CD4-positive, alpha-beta T cell (primary cell): ENCODE data around the gene TM9SF3. TPM values are rescaled to one million over a fixed set of nuclear protein-coding genes. Genes with fewer than 3 reads are reported as not detected.

Experiments
- ATAC-seq: fragments of 200-7000 bp; cut with Tn5 transposase; one replicate; pipeline ENCODE4 v1.10.0; 2022; ENCODE audit warnings: mild to moderate bottlenecking; ENCODE audit not compliant: poor library complexity
- CTCF ChIA-PET: fragments of 350-600 bp; sonication (Branson Sonifier 250); formaldehyde crosslinking; loops from one replicate; lab custom pipeline; 2021; ENCODE audit warnings: antibody characterized with exemption, inconsistent platforms; lab: Charles Lee
- POLR2A ChIA-PET: fragments of 350-600 bp; sonication (Branson Sonifier 250); formaldehyde crosslinking; loops from one replicate; lab custom pipeline; 2021; ENCODE audit warnings: antibody characterized with exemption, inconsistent platforms; lab: Charles Lee
- DNase-seq, 14 experiments: peaks; one replicate each; pipeline ENCODE4 v3.0.0-alpha.2; 2013 to 2020; ENCODE audit warnings: mixed read lengths in 2 of 14
- H3K27ac ChIP-seq, 2 donors: one replicate each; pipeline versions ENCODE4 v1.5.1 to v1.7.0; 2013; ENCODE audit warnings: low read length in 2 of 2, low read depth in 1 of 2, mild to moderate bottlenecking in 1 of 2
- H3K27me3 ChIP-seq, 2 experiments: 1 replicate in 1 of 2; 2 replicates in 1 of 2; pipeline versions ENCODE4 v1.6.1 to v1.7.0; 2013; ENCODE audit warnings: low read length in 2 of 2, control low read depth in 1 of 2, mild to moderate bottlenecking in 1 of 2, moderate library complexity in 1 of 2; ENCODE audit not compliant: insufficient read depth in 2 of 2, control insufficient read depth in 1 of 2
- H3K36me3 ChIP-seq: one replicate; pipeline ENCODE4 v1.6.1; 2013; ENCODE audit warnings: low read length, control low read depth; ENCODE audit not compliant: insufficient read depth
- H3K4me1 ChIP-seq: one replicate; pipeline ENCODE4 v1.6.1; 2013; ENCODE audit warnings: low read length, control low read depth; ENCODE audit not compliant: insufficient read depth
- H3K4me3 ChIP-seq: one replicate; pipeline ENCODE4 v1.5.1; 2013; ENCODE audit warnings: mild to moderate bottlenecking, low read length, moderate library complexity
- H3K9me3 ChIP-seq, 2 experiments: 1 replicate in 1 of 2; 2 replicates in 1 of 2; pipeline versions ENCODE4 v1.6.1 to v1.7.0; 2013; ENCODE audit warnings: low read length in 2 of 2, mild to moderate bottlenecking in 2 of 2, control low read depth in 1 of 2, moderate library complexity in 1 of 2; ENCODE audit not compliant: control insufficient read depth in 1 of 2, insufficient read depth in 1 of 2
- H3K27ac Mint-ChIP-seq: one replicate; pipeline ENCODE4 v1.8.0; 2020; ENCODE audit warnings: mixed read lengths
- H3K27me3 Mint-ChIP-seq: one replicate; pipeline ENCODE4 v1.8.0; 2021; ENCODE audit warnings: mixed read lengths
- H3K36me3 Mint-ChIP-seq: one replicate; pipeline ENCODE4 v1.8.0; 2021; ENCODE audit warnings: low read depth, mixed read lengths
- H3K4me1 Mint-ChIP-seq: one replicate; pipeline ENCODE4 v1.8.0; 2021; ENCODE audit warnings: low read depth, mixed read lengths
- H3K4me3 Mint-ChIP-seq: one replicate; pipeline ENCODE4 v1.8.0; 2020; ENCODE audit warnings: mild to moderate bottlenecking, mixed read lengths
- H3K9me3 Mint-ChIP-seq: one replicate; pipeline ENCODE4 v1.8.0; 2020; ENCODE audit warnings: mixed read lengths
- CTCF ChIP-seq: fragments of 200-600 bp; IDR thresholded peaks from one replicate; pipeline ENCODE4 v1.8.0; 2022; ENCODE audit warnings: antibody characterized with exemption, mild to moderate bottlenecking
- intact Hi-C, 2 experiments: fragments of 100-400 bp; cut with DNase I in 1 of 2; cut with micrococcal nuclease in 1 of 2; formaldehyde crosslinking; loops; one replicate each; pipeline versions ENCODE4 v1.15.1 to v1.9.0; 2023 to 2025; cut with DNase I, micrococcal nuclease
- total RNA-seq, 174 experiments: library from RNA in 2 of 174; stranded (reverse) in 2 of 174; gene quantifications; one replicate each; pipeline ENCODE4 v1.2.3 and lab custom pipeline; 2021 to 2026

Gene TM9SF3
- total RNA-seq, 2 experiments from 2014 or later: 92.4 to 92.7 TPM

DNA sequence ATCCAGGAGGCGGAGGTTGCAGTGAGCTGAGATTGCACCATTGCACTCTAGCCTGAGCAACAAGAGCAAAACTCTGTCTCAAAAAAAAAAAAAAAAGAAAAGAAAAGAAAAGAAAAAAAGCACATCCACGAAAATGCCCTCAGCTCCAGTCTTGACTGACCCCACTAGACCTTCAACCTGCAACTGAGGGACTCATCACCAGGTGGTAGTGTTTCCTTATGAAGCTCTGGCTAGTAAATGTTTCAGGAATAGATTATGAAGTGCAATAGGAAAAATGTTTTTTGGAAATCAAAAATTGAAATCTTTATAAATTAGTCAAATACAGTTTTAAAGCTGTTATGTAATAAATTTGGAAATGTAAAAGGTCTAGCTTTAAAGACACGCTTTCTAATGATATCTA, 95.5 kb downstream of the TM9SF3 start:
- Histone ChIP-seq H3K4me3 (no peak overlapping the region), H3K9me3 (no peaks in the 10 kb centered on the region), H3K36me3 (no peaks in the 10 kb centered on the region), H3K27ac (no peak overlapping the region), H3K4me1 (no peaks in the 10 kb centered on the region), H3K27me3 (peaks cover 0 to 2% of the 10 kb centered on the region in 2 experiments)
- intact Hi-C loops: no loop called here
- peaks cover 17% of the 10 kb centered on the region for H3K27me3 Mint-ChIP-seq
- H3K27ac Mint-ChIP-seq: no peak overlapping the region
- no peaks in the 10 kb centered on the region for H3K36me3 Mint-ChIP-seq
- no peak for TF ChIP-seq CTCF
- no peak overlapping the region for H3K4me3 Mint-ChIP-seq
- no peaks in the 10 kb centered on the region for H3K4me1 Mint-ChIP-seq
- no peak for DNase-seq
- no peak for ATAC-seq
- CTCF ChIA-PET: no interaction called here
- POLR2A ChIA-PET: no interaction called here
- no peaks in the 10 kb centered on the region for H3K9me3 Mint-ChIP-seq

GRCh38 chr10:96488161-96488935, 98.5 kb downstream of the TM9SF3 start:
- no peaks in the 10 kb centered on the region for H3K9me3 Mint-ChIP-seq
- no peak overlapping the region for H3K27ac ChIP-seq
- no peaks in the 10 kb centered on the region for H3K4me1 ChIP-seq
- DNase-seq: no peak
- no peak for ATAC-seq
- H3K27me3 Mint-ChIP-seq: peaks cover 16% of the 10 kb centered on the region
- no peaks in the 10 kb centered on the region for H3K36me3 ChIP-seq
- no peaks in the 10 kb centered on the region for H3K9me3 ChIP-seq
- no peak overlapping the region for H3K4me3 ChIP-seq
- no peak for TF ChIP-seq CTCF
- no peaks in the 10 kb centered on the region for H3K4me1 Mint-ChIP-seq
- CTCF ChIA-PET: no interaction called here
- intact Hi-C loops: no loop called here
- POLR2A ChIA-PET: no interaction called here
- peaks cover 0 to 5% of the 10 kb centered on the region in 2 experiments for H3K27me3 ChIP-seq
- no peak overlapping the region for H3K4me3 Mint-ChIP-seq
- H3K36me3 Mint-ChIP-seq: no peaks in the 10 kb centered on the region
- H3K27ac Mint-ChIP-seq: no peak overlapping the region

DNA sequence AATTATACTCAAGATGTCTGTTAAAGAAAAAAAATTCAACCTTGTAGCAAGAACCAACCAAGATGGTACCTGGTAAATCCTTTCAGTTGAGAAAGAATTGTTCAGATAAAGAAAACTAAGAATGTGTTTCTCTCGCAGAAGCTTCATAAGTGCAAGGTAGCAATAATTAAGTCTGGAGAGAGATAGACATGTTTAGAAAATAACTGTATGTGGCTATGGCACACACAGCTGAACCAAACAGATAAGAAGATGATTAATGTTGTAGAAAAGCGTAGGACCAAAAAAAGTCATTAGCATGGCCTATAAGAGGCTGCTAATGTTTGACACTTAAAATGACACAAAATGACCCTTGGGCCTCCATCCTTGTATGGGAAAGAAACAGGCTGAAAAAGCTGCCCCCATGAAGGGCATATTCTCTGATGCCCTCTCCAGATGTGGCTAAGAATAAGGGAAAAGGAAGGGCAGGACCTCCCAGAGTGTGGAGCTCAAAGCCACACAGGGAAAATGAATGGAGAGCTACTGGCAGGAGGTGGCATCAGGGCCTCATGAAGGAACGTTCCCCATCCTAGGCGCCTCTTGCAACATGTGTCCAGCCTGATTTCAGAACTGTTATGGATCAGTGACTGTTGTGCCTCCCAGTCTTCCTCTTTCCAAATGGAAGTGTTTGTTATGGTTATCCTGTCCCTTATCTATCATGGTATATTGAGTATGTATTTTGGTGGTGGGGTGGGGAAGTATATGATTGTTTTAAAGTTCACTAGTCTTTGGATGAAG, 103.8 kb downstream of the TM9SF3 start:
- Histone ChIP-seq H3K4me1 (no peaks in the 10 kb centered on the region), H3K4me3 (no peak overlapping the region), H3K9me3 (peaks cover 0 to 2% of the 10 kb centered on the region in 2 experiments), H3K27ac (no peak overlapping the region), H3K36me3 (no peaks in the 10 kb centered on the region), H3K27me3 (peaks cover 6 to 13% of the 10 kb centered on the region in 2 experiments)
- TF ChIP-seq CTCF: no peak
- Mint-ChIP-seq H3K27ac (no peak overlapping the region), H3K27me3 (peaks cover 22% of the 10 kb centered on the region), H3K4me1 (no peaks in the 10 kb centered on the region), H3K4me3 (no peak overlapping the region), H3K9me3 (no peaks in the 10 kb centered on the region), H3K36me3 (no peaks in the 10 kb centered on the region)
- DNase-seq (no peak), ATAC-seq (no peak)
- intact Hi-C loops: no loop called here
- CTCF ChIA-PET: no interaction called here
- POLR2A ChIA-PET: no interaction called here
